ENCODE results near the gene LKAAEAR1.

DNA sequence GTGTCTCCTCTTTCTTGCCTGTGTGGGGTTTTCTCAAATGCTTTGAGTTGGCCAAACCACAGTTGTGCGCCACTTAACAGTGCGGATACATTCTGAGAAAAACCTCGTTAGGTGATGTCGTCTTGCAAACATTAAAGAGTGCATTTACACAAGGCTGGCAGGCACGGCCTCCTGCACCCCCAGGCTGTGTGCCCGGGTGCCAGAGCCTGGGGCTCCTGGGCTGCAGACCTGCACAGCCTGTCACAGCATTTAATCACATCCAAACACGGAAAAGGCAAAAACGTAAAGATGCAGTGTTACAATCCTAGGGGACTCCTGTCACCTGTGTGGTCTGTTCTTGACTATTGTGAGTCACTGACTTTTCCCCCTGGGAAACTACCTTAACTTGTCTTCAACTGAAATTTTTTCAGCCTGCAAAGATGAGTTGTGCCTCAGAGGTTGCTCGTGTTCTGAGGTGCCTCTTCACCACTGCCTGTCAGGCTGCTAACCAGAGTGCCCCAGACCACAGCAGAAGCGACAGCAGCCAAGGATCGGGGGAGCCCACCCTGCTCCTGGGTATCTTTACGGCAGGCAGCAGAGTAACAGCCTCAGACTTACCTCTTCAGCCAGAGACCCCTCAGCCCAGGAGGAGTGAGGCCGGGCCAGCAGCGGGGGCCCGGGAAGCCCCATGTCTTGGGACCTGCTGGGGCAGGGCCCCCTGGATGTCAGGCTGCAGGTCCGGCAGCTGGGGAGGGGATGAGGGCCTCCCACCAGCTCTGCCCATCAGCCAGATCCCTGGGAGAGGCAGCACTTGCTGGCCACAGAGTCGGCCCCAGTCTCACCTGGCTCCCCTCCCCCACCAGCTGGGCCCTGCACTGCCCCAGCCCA, 48.9 kb downstream of the LKAAEAR1 start:
- no peak for TF ChIP-seq POLR2A (IDR thresholded peaks at IDR 0.05)
- TF ChIP-seq EP300 (IDR thresholded peaks at IDR 0.05) = no peak
- TF ChIP-seq, protein P1, sequence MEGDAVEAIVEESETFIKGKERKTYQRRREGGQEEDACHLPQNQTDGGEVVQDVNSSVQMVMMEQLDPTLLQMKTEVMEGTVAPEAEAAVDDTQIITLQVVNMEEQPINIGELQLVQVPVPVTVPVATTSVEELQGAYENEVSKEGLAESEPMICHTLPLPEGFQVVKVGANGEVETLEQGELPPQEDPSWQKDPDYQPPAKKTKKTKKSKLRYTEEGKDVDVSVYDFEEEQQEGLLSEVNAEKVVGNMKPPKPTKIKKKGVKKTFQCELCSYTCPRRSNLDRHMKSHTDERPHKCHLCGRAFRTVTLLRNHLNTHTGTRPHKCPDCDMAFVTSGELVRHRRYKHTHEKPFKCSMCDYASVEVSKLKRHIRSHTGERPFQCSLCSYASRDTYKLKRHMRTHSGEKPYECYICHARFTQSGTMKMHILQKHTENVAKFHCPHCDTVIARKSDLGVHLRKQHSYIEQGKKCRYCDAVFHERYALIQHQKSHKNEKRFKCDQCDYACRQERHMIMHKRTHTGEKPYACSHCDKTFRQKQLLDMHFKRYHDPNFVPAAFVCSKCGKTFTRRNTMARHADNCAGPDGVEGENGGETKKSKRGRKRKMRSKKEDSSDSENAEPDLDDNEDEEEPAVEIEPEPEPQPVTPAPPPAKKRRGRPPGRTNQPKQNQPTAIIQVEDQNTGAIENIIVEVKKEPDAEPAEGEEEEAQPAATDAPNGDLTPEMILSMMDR (IDR thresholded peaks at IDR 0.05) = no peak
- no peak for TF ChIP-seq POLR2AphosphoS5 (IDR thresholded peaks at IDR 0.05)
